ENCODE data around the gene P2RY8. TPM values are rescaled to one million over a fixed set of nuclear protein-coding genes. Genes with fewer than 3 reads are reported as not detected.
"Not testable (repeated sequence)": the region's sequence is repeated elsewhere in the genome, so short reads cannot be mapped to it uniquely, and the experiment has no call there.

The P2RY8 gene
- total RNA-seq, 4 donors from 2014 or later: 0.36 to 1.1 (median 0.62) TPM

DNA sequence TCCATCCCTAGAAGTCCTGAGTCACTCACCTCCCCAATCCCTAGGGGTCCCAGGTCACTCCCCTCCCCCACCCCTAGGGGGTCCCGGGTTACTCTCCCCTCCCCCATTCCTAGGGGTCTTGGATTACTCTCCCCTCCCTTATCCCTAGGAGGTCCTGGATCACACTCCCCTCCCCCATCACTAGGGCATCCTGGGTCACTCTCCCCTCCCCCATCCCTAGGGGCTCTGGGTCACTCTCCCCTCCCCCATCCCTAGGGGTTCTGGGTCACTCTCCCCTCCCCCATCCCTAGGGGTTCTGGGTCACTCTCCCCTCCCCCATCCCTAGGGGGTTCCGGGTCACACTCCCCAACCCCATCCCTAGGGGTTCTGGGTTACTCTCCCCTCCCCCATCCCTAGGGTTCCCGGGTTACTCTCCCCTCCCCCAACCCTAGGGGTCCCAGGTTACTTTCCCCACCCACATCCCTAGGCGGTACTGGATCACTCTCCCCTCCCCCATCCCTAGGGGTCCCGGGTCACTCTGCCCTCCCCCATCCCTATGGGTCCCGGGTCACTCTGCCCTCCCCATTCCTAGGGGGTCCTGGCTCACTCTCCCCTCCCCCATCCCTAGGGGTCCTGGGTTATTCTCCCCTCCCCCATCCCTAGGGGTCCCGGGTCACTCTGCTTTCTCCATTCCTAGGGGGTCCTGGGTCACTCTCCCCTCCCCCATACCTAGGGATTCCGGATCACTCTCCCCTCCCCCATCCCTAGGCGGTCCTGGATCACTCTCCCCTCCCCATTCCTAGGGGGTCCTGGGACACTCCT lies 86.4 kb downstream of the P2RY8 start:
- TF ChIP-seq, protein P1, sequence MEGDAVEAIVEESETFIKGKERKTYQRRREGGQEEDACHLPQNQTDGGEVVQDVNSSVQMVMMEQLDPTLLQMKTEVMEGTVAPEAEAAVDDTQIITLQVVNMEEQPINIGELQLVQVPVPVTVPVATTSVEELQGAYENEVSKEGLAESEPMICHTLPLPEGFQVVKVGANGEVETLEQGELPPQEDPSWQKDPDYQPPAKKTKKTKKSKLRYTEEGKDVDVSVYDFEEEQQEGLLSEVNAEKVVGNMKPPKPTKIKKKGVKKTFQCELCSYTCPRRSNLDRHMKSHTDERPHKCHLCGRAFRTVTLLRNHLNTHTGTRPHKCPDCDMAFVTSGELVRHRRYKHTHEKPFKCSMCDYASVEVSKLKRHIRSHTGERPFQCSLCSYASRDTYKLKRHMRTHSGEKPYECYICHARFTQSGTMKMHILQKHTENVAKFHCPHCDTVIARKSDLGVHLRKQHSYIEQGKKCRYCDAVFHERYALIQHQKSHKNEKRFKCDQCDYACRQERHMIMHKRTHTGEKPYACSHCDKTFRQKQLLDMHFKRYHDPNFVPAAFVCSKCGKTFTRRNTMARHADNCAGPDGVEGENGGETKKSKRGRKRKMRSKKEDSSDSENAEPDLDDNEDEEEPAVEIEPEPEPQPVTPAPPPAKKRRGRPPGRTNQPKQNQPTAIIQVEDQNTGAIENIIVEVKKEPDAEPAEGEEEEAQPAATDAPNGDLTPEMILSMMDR (IDR thresholded peaks at IDR 0.05 in 4 of 5, conservative IDR thresholded peaks at IDR 0.05 in 1 of 5): no peak
- no peak for TF ChIP-seq POLR2A (IDR thresholded peaks at IDR 0.05)
- intact Hi-C loops (cut with DNase I; ENCODE audit: low total_unique reads): loop anchor here (5.0 to 10.0 kb wide), 2 partner anchors 874 to 1242 kb away; partner anchors contain the start of gene CD99
- Histone ChIP-seq H3K27me3 (no peaks in the 10 kb centered on the region), H3K36me3 (no peaks in the 10 kb centered on the region), H3K9me3 (no peaks in the 10 kb centered on the region), H3K4me3 (no peak overlapping the region), H3K27ac (no peak overlapping the region), H3K4me1 (peaks cover 10 to 15% of the 10 kb centered on the region in 2 donors)
- DNase-seq (peak in 1 of 2 donors; percentile 20), ATAC-seq (no peak)
- in situ Hi-C loops (cut with MboI; ENCODE audit: low sequenced_read_pairs in 4 of 4): loop anchor here (10.0 to 25.0 kb wide), 4 partner anchors 56 to 1162 kb away; partner anchors contain the start of genes AKAP17A (in 2 of the 4) and SLC25A6 (in 1 of the 4)

DNA sequence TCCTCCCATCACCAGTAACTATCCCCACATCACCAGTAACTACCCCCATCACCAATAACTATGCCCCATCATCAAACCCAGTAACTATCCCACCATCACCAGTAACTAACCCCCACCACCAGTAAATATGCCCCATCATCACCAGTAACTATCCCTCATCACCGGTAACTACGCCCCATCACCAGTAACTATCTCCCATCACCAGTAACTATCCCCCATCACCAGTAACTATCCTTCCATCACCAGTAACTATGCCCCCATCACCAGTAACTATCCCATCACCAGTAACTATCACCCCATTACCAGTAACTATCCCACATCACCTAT lies 87.2 kb downstream of the P2RY8 start:
- Histone ChIP-seq H3K36me3 (no peaks in the 10 kb centered on the region), H3K4me1 (peaks cover 10 to 15% of the 10 kb centered on the region in 2 donors), H3K4me3 (no peak overlapping the region), H3K27ac (no peak overlapping the region), H3K9me3 (no peaks in the 10 kb centered on the region), H3K27me3 (no peaks in the 10 kb centered on the region)
- DNase-seq (no peak), ATAC-seq (no peak)
- no peak for TF ChIP-seq POLR2A (IDR thresholded peaks at IDR 0.05)
- TF ChIP-seq, protein P1 (IDR thresholded peaks at IDR 0.05 in 4 of 5, conservative IDR thresholded peaks at IDR 0.05 in 1 of 5): no peak
- intact Hi-C loops (cut with DNase I; ENCODE audit: low total_unique reads) (loop anchor here (5.0 to 10.0 kb wide), 2 partner anchors 875 to 1243 kb away; partner anchors contain the start of gene CD99), in situ Hi-C loops (cut with MboI; ENCODE audit: low sequenced_read_pairs in 4 of 4) (loop anchor here (10.0 to 25.0 kb wide), 4 partner anchors 55 to 1163 kb away; partner anchors contain the start of genes AKAP17A (in 2 of the 4) and SLC25A6 (in 1 of the 4))

DNA sequence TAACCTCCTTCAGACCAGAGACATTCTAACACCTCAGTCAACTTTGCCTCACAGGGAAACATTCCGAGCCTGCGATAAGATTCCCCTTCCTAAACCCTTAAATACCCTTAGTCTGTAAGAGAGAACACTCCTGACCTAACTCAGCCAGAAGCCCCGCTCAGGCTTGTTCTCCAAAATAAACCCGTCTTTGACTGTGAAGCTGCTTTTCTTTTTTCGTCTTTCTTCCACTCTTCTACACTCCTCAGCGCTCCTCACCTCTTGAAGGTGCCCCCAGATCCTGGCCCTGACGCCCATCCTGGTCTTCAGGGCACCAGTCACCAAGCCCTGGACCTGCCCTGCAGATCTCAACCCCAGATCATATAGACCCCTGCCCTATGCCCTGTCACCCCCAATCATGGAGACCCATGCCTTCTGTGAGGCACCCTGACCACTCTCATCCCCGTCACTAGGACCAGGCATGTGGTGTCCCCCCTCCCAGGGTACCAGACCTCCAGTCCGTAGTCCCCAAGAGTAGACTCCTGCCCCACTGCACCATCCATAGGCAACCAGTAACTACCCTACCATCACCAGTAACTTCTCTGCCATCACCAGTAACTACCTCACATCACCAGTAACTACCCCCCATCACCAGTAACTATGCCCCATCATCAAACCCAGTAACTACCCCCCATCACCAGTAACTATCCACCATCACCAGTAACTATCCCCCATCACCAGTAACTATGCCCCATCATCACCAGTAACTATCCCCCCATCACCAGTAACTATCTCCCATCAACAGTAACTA lies 87.8 kb downstream of the P2RY8 start:
- in situ Hi-C loops (cut with MboI; ENCODE audit: low sequenced_read_pairs in 4 of 4) (no loop called here), intact Hi-C loops (cut with DNase I; ENCODE audit: low total_unique reads) (no loop called here)
- TF ChIP-seq, protein P1 (IDR thresholded peaks at IDR 0.05 in 4 of 5, conservative IDR thresholded peaks at IDR 0.05 in 1 of 5): no peak
- TF ChIP-seq POLR2A (IDR thresholded peaks at IDR 0.05): no peak
- Histone ChIP-seq H3K27ac (no peak overlapping the region), H3K4me1 (peaks cover 10 to 15% of the 10 kb centered on the region in 2 donors), H3K9me3 (no peaks in the 10 kb centered on the region), H3K36me3 (no peaks in the 10 kb centered on the region), H3K27me3 (no peaks in the 10 kb centered on the region), H3K4me3 (no peak overlapping the region)
- ATAC-seq (no peak), DNase-seq (peak in 1 of 2 donors; percentile 9)

DNA sequence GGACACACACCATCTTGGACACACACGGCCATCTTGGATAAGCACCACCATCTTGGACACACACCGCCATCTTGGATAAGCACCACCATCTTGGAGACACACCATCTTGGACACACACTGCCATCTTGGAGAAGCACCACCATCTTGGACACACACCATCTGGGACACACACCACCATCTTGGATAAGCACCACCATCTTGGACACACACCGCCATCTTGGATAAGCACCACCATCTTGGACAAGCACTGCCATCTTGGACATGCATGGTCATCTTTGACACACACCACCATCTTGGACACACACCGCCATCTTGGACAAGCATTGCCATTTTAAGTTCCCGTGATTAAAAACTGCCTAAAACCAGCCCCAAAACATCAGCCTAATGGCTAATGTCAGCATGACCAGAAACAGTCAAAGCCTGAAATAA lies 88.4 kb downstream of the P2RY8 start:
- ATAC-seq; H3K4me3 ChIP-seq; H3K27me3 ChIP-seq; H3K36me3 ChIP-seq; intact Hi-C loops (cut with DNase I; ENCODE audit: low total_unique reads); in situ Hi-C loops (cut with MboI; ENCODE audit: low sequenced_read_pairs in 4 of 4); H3K27ac ChIP-seq; H3K9me3 ChIP-seq: not testable (repeated sequence)
- H3K4me1 ChIP-seq: peaks cover 10 to 15% of the 10 kb centered on the region in 2 donors
- peak in 1 of 2 donors; percentile 9 for DNase-seq

DNA sequence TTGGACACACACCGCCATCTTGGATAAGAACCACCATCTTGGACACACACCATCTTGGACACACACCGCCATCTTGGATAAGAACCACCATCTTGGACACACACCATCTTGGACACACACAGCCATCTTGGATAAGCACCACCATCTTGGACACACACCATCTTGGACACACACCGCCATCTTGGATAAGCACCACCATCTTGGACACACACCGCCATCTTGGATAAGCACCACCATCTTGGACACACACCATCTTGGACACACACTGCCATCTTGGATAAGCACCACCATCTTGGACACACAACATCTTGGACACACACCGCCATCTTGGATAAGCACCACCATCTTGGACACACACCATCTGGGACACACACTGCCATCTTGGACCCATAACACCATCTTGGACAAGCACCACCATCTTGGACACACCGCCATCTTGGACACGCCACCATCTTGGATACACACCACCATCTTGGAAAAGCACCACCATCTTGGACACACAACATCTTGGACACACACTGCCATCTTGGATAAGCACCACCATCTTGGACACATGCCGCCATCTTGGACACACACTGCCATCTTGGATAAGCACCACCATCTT lies 88.9 kb downstream of the P2RY8 start:
- H3K27me3 ChIP-seq; intact Hi-C loops (cut with DNase I; ENCODE audit: low total_unique reads); H3K27ac ChIP-seq; H3K4me3 ChIP-seq; H3K36me3 ChIP-seq; in situ Hi-C loops (cut with MboI; ENCODE audit: low sequenced_read_pairs in 4 of 4); H3K9me3 ChIP-seq; ATAC-seq: not testable (repeated sequence)
- H3K4me1 ChIP-seq: peaks cover 10 to 15% of the 10 kb centered on the region in 2 donors
- peak in 1 of 2 donors; percentile 8 for DNase-seq

DNA sequence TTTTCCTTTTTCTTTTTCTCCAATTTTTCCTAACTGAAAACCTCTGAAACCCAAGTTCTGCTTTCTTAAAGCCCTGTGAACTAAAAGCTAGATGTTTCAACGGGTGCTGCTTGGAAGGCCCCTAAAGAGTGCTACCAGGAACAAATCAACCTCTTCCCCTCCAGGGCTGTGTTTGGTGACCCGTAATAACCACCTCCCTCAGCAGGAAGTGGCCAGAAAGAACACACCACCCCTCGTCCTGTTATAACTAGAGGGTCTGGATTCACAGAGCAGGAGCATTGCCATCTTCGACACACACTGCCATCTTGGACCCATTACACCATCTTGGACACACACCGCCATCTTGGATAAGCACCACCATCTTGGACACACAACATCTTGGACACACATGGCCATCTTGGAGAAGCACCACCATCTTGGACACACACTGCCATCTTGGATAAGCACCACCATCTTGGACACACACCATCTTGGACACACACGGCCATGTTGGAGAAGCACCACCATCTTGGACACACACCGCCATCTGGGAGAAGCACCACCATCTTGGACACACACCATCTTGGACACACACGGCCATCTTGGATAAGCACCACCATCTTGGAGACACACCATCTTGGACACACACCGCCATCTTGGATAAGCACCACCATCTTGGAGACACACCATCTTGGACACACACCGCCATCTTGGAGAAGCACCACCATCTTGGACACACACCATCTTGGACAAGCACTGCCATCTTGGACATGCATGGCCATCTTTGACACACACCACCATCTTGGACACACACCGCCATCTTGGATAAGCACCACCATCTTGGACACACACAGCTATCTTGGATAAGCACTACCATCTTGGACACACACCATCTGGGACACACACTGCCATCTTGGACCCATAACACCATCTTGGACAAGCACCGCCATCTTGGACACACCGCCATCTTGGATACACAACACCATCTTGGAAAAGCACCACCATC lies 89.7 kb downstream of the P2RY8 start:
- H3K27me3 ChIP-seq; H3K27ac ChIP-seq; ATAC-seq; H3K9me3 ChIP-seq; in situ Hi-C loops (cut with MboI; ENCODE audit: low sequenced_read_pairs in 4 of 4); H3K4me3 ChIP-seq; intact Hi-C loops (cut with DNase I; ENCODE audit: low total_unique reads); H3K36me3 ChIP-seq: not testable (repeated sequence)
- peak in 1 of 2 donors; percentile 3 for DNase-seq
- peaks cover 10 to 12% of the 10 kb centered on the region in 2 donors for H3K4me1 ChIP-seq

Measured in gastrocnemius medialis (tissue), 4 donors.